Muscle of leg (tissue), 16 donors: ENCODE data around the gene PLXNC1. TPM values are rescaled to one million over a fixed set of nuclear protein-coding genes. Genes with fewer than 3 reads are reported as not detected.
A peak's percentile ranks its signal among the peaks of the same experiment; 100 is the strongest.

Experiments used
- DNase-seq: peaks from one replicate; pipeline ENCODE4 v3.0.0; 2013
- H3K27ac ChIP-seq: one replicate; pipeline ENCODE4 v1.5.1; 2013; ENCODE audit warnings: mild to moderate bottlenecking, low read length, control low read depth
- H3K27me3 ChIP-seq: one replicate; pipeline ENCODE4 v1.6.1; 2013; ENCODE audit warnings: low read length; ENCODE audit not compliant: control insufficient read depth, insufficient read depth
- H3K36me3 ChIP-seq: one replicate; pipeline ENCODE4 v1.6.1; 2013; ENCODE audit warnings: low read length; ENCODE audit not compliant: control insufficient read depth, insufficient read depth
- H3K4me1 ChIP-seq: one replicate; pipeline ENCODE4 v1.6.1; 2013; ENCODE audit warnings: low read length; ENCODE audit not compliant: control insufficient read depth, insufficient read depth
- H3K4me3 ChIP-seq: one replicate; pipeline ENCODE4 v1.5.1; 2013; ENCODE audit warnings: low read length, control low read depth
- H3K9me3 ChIP-seq: replicated peaks from 2 replicates; pipeline ENCODE4 v1.6.1; 2013; ENCODE audit warnings: low read depth, low read length; ENCODE audit not compliant: control insufficient read depth
- whole genome bisulfite sequencing: methylation state at CpG from one replicate; pipeline ENCODE4 v1.1.5; 2013; ENCODE audit warnings: missing lambda C conversion rate; ENCODE audit not compliant: insufficient coverage; 5-methylcytosine and 5-hydroxymethylcytosine counted together
- long read RNA-seq, 11 donors: transcript quantifications; one replicate each; lab custom pipeline, GENCODE V29; 2026
- polyA plus RNA-seq, 8 donors: library from polyadenylated mRNA; unstranded; fragments of 120-200 nt; gene quantifications; one replicate each; pipeline versions ENCODE4 v1.2.1 to v1.2.3, GENCODE V29; 2013; ENCODE audit warnings: inconsistent platforms in 1 of 8, low replicate concordance in 1 of 8; ENCODE audit not compliant: insufficient read length in 8 of 8, insufficient read depth in 1 of 8
- total RNA-seq: library from RNA; stranded (reverse); fragments of 120-200 nt; gene quantifications from one replicate; pipeline ENCODE4 v1.2.4, GENCODE V29; 2013

The PLXNC1 gene
- total RNA-seq (11.7 TPM), polyA plus RNA-seq (10 to 100 TPM; 12.2 to 29.4 (median 19.7) TPM)
- long read RNA-seq, donor 1, result 0 reads
- long read RNA-seq, donor 2, result 0 reads
- long read RNA-seq, donor 3, full-length matches to known transcripts, result 1 of 1 reads
- long read RNA-seq, donor 3, partial matches to known transcripts, result 0 of 1 reads
- long read RNA-seq, donor 3, other reads (novel, unspliced or antisense), result 0 of 1 reads
- long read RNA-seq, donor 4, result 0 reads
- long read RNA-seq, donor 5, result 0 reads
- long read RNA-seq, donor 6, partial matches to known transcripts, result 5 of 5 reads
- long read RNA-seq, donor 6, other reads (novel, unspliced or antisense), result 0 of 5 reads
- long read RNA-seq, donor 7, full-length matches to known transcripts, result 3 of 3 reads
- long read RNA-seq, donor 7, partial matches to known transcripts, result 0 of 3 reads
- long read RNA-seq, donor 7, other reads (novel, unspliced or antisense), result 0 of 3 reads
- long read RNA-seq, donor 8, result 0 reads
- long read RNA-seq, donor 9, result 0 reads
- long read RNA-seq, donor 10, full-length matches to known transcripts, result 1 of 1 reads
- long read RNA-seq, donor 10, partial matches to known transcripts, result 0 of 1 reads
- long read RNA-seq, donor 10, other reads (novel, unspliced or antisense), result 0 of 1 reads
- long read RNA-seq, donor 11, full-length matches to known transcripts, result 1 of 1 reads
- long read RNA-seq, donor 11, partial matches to known transcripts, result 0 of 1 reads
- long read RNA-seq, donor 11, other reads (novel, unspliced or antisense), result 0 of 1 reads

GRCh38 chr12:94147991-94148738 lies at the start of gene PLXNC1:
TSS of gene PLXNC1 (plus strand) at chr12:94148577. CDS start at chr12:94148972, 395 bp downstream.
- H3K36me3 ChIP-seq, result no peaks in the 10 kb centered on the region
- 0% methylated on average over 57 of the region's 75 CpGs for WGBS
- H3K27ac ChIP-seq, result peak within 1 kb of the TSS; percentile 2
- peak; percentile 85 for DNase-seq
- H3K4me3 ChIP-seq, result peak within 1 kb of the TSS; percentile 57
- H3K9me3 ChIP-seq, result no peaks in the 10 kb centered on the region
- peaks cover 50% of the 10 kb centered on the region for H3K27me3 ChIP-seq
- peaks cover 27% of the 10 kb centered on the region for H3K4me1 ChIP-seq

GRCh38 chr12:94099191-94099590 lies 49.2 kb upstream of the PLXNC1 start:
- no peak overlapping the region for H3K4me3 ChIP-seq
- H3K9me3 ChIP-seq, result no peaks in the 10 kb centered on the region
- H3K27me3 ChIP-seq, result peaks cover 3% of the 10 kb centered on the region
- no peak for DNase-seq
- WGBS, result 76% methylated on average over 2 of the region's 3 CpGs
- no peaks in the 10 kb centered on the region for H3K36me3 ChIP-seq
- no peak overlapping the region for H3K27ac ChIP-seq
- peaks cover 28% of the 10 kb centered on the region for H3K4me1 ChIP-seq

- peak; percentile 86 for DNase-seq
- H3K4me1 ChIP-seq, result peaks cover 28% of the 10 kb centered on the region
- H3K27me3 ChIP-seq, result peaks cover 3% of the 10 kb centered on the region
- WGBS, result 19% methylated on average over 5 of the region's 10 CpGs
- no peaks in the 10 kb centered on the region for H3K9me3 ChIP-seq
- no peaks in the 10 kb centered on the region for H3K36me3 ChIP-seq
- H3K27ac ChIP-seq, result peak overlapping the region; percentile 74
- H3K4me3 ChIP-seq, result no peak overlapping the region
Measured at GRCh38 chr12:94099632-94100031, 48.7 kb upstream of the PLXNC1 start.

GRCh38 chr12:94100211-94100627 lies 48.2 kb upstream of the PLXNC1 start:
- 20% methylated on average over 5 of the region's 6 CpGs for WGBS
- peak overlapping the region; percentile 74 for H3K27ac ChIP-seq
- peak; percentile 63 for DNase-seq
- no peaks in the 10 kb centered on the region for H3K9me3 ChIP-seq
- peaks cover 5% of the 10 kb centered on the region for H3K27me3 ChIP-seq
- H3K4me3 ChIP-seq, result no peak overlapping the region
- H3K4me1 ChIP-seq, result peaks cover 28% of the 10 kb centered on the region
- no peaks in the 10 kb centered on the region for H3K36me3 ChIP-seq

GRCh38 chr12:94100990-94101737 lies 47.2 kb upstream of the PLXNC1 start:
- WGBS, result 29% methylated on average over 19 of the region's 38 CpGs

GRCh38 chr12:94101738-94102660 lies 46.4 kb upstream of the PLXNC1 start:
- Histone ChIP-seq H3K27me3 (peaks cover 9% of the 10 kb centered on the region), H3K27ac (peak overlapping the region; percentile 80), H3K4me1 (peaks cover 28% of the 10 kb centered on the region), H3K36me3 (no peaks in the 10 kb centered on the region), H3K4me3 (peak overlapping the region; percentile 57), H3K9me3 (no peaks in the 10 kb centered on the region)
- WGBS, result under 1% methylated on average over 48 of the region's 50 CpGs
- DNase-seq, result peak; percentile 95

More at GRCh38 chr12:94100990-94101737, 47.2 kb upstream of the PLXNC1 start:
- peak overlapping the region; percentile 57 for H3K4me3 ChIP-seq
- H3K27me3 ChIP-seq, result peaks cover 7% of the 10 kb centered on the region
- DNase-seq, result peak; percentile 89
- H3K4me1 ChIP-seq, result peaks cover 28% of the 10 kb centered on the region
- H3K9me3 ChIP-seq, result no peaks in the 10 kb centered on the region
- H3K36me3 ChIP-seq, result no peaks in the 10 kb centered on the region
- peak overlapping the region; percentile 80 for H3K27ac ChIP-seq

GRCh38 chr12:94103986-94104385 lies 44.4 kb upstream of the PLXNC1 start:
- no peak for DNase-seq
- 90% methylated on average over 4 of the region's 4 CpGs for WGBS
- H3K9me3 ChIP-seq, result no peaks in the 10 kb centered on the region

GRCh38 chr12:94107910-94108309 lies 40.5 kb upstream of the PLXNC1 start:
- no peaks in the 10 kb centered on the region for H3K36me3 ChIP-seq
- peaks cover 9% of the 10 kb centered on the region for H3K27me3 ChIP-seq
- no peak overlapping the region for H3K27ac ChIP-seq
- WGBS, result no CpG with 5 or more reads among the region's 4 CpGs
- no peaks in the 10 kb centered on the region for H3K9me3 ChIP-seq
- no peak for DNase-seq
- H3K4me1 ChIP-seq, result no peaks in the 10 kb centered on the region
- no peak overlapping the region for H3K4me3 ChIP-seq

More at GRCh38 chr12:94103986-94104385, 44.4 kb upstream of the PLXNC1 start:
- no peak overlapping the region for H3K4me3 ChIP-seq
- peaks cover 25% of the 10 kb centered on the region for H3K4me1 ChIP-seq
- H3K27me3 ChIP-seq, result peaks cover 10% of the 10 kb centered on the region
- H3K36me3 ChIP-seq, result no peaks in the 10 kb centered on the region
- no peak overlapping the region for H3K27ac ChIP-seq
